Activated T-cell treated with anti-CD3 and anti-CD28 coated beads, Interleukin-2, amount 50 U/mL, for 1 hour (primary cell): ENCODE data around the gene ELMO1.

Experiments
- DNase-seq: peaks from one replicate; pipeline ENCODE4 v3.0.0-alpha.2; 2020

The ELMO1 gene

GRCh38 chr7:37341033-37341630 is 107.5 kb downstream of the ELMO1 start:
- no peak for DNase-seq

GRCh38 chr7:37338966-37339365 is 109.7 kb downstream of the ELMO1 start:
- no peak for DNase-seq

GRCh38 chr7:37337522-37337921 is 111.1 kb downstream of the ELMO1 start:
- no peak for DNase-seq

GRCh38 chr7:37336259-37336658 is 112.4 kb downstream of the ELMO1 start:
- DNase-seq, result no peak

GRCh38 chr7:37333075-37333474 is 115.6 kb downstream of the ELMO1 start:
- no peak for DNase-seq

- DNase-seq, result no peak
Measured at GRCh38 chr7:37332243-37333016, 116.2 kb downstream of the ELMO1 start.

- no peak for DNase-seq
Measured at GRCh38 chr7:37330775-37331174, 117.9 kb downstream of the ELMO1 start.

GRCh38 chr7:37329940-37330339 is 118.7 kb downstream of the ELMO1 start:
- DNase-seq, result no peak

GRCh38 chr7:37327288-37327687 is 121.4 kb downstream of the ELMO1 start:
- DNase-seq, result no peak

GRCh38 chr7:37323966-37324365 is 124.7 kb downstream of the ELMO1 start:
- no peak for DNase-seq

- no peak for DNase-seq
Measured at GRCh38 chr7:37322831-37323230, 125.8 kb downstream of the ELMO1 start.

GRCh38 chr7:37320848-37321468 is 127.7 kb downstream of the ELMO1 start:
- DNase-seq, result no peak

- DNase-seq, result no peak
Measured at GRCh38 chr7:37320140-37320847, 128.4 kb downstream of the ELMO1 start.

- no peak for DNase-seq
Measured at GRCh38 chr7:37318541-37318940, 130.1 kb downstream of the ELMO1 start.

- DNase-seq, result no peak
Measured at GRCh38 chr7:37315772-37316715, 132.6 kb downstream of the ELMO1 start.

GRCh38 chr7:37312608-37313007 is 136.1 kb downstream of the ELMO1 start:
- DNase-seq, result no peak

GRCh38 chr7:37311355-37311754 is 137.3 kb downstream of the ELMO1 start:
- peak; percentile 42 for DNase-seq

- DNase-seq, result no peak
Measured at GRCh38 chr7:37310327-37311080, 138.2 kb downstream of the ELMO1 start.

GRCh38 chr7:37309493-37309892 is 139.2 kb downstream of the ELMO1 start:
- no peak for DNase-seq

GRCh38 chr7:37304921-37305320 is 143.7 kb downstream of the ELMO1 start:
- no peak for DNase-seq

- DNase-seq, result no peak
Measured at GRCh38 chr7:37297546-37297945, 151.1 kb downstream of the ELMO1 start.

GRCh38 chr7:37295401-37295800 is 153.3 kb downstream of the ELMO1 start:
- no peak for DNase-seq
